Brain pericyte (primary cell): ENCODE results near the gene C20orf204.

ENCODE experiments used
- DNase-seq: peaks from one replicate; pipeline ENCODE4 v3.0.0-alpha.2; 2012; ENCODE audit warnings: low read depth, low spot score

C20orf204 gene

GRCh38 chr20:64071341-64072332, 35.7 kb downstream of the C20orf204 start:
- no peak for DNase-seq

- no peak for DNase-seq
These were observed 36.6 kb downstream of the C20orf204 start for GRCh38 chr20:64072498-64073063.

- DNase-seq: no peak
These were observed 37.6 kb downstream of the C20orf204 start for GRCh38 chr20:64073476-64074183.

GRCh38 chr20:64074184-64074789, 38.3 kb downstream of the C20orf204 start:
- DNase-seq: no peak

- DNase-seq: no peak
These were observed 39.0 kb downstream of the C20orf204 start for GRCh38 chr20:64074963-64075362.

- DNase-seq: no peak
These were observed 39.6 kb downstream of the C20orf204 start for GRCh38 chr20:64075556-64075955.

- no peak for DNase-seq
These were observed 40.3 kb downstream of the C20orf204 start for GRCh38 chr20:64076061-64076997.

GRCh38 chr20:64077094-64077493, 41.1 kb downstream of the C20orf204 start:
- no peak for DNase-seq

GRCh38 chr20:64077541-64077875, 41.5 kb downstream of the C20orf204 start:
- no peak for DNase-seq

GRCh38 chr20:64077876-64078551, 42.0 kb downstream of the C20orf204 start:
- DNase-seq: no peak

- no peak for DNase-seq
These were observed 42.9 kb downstream of the C20orf204 start for GRCh38 chr20:64078934-64079272.

- no peak for DNase-seq
These were observed 43.5 kb downstream of the C20orf204 start, which contains the start of gene RGS19 for GRCh38 chr20:64079273-64080012. Gene RGS19 (minus strand): TSS chr20:64079518. CDS start chr20:64076886, 2,632 bp downstream.

- no peak for DNase-seq
These were observed 44.2 kb downstream of the C20orf204 start, which contains the start of gene OPRL1 for GRCh38 chr20:64080013-64080812. Gene OPRL1 (plus strand): TSS chr20:64080082. CDS start chr20:64092721, 12,639 bp downstream.

- no peak for DNase-seq
These were observed 45.0 kb downstream of the C20orf204 start for GRCh38 chr20:64080813-64081623.

GRCh38 chr20:64081624-64081964, 45.6 kb downstream of the C20orf204 start:
- DNase-seq: no peak

GRCh38 chr20:64082126-64082731, 46.2 kb downstream of the C20orf204 start:
- no peak for DNase-seq

- no peak for DNase-seq
These were observed 46.9 kb downstream of the C20orf204 start for GRCh38 chr20:64082820-64083377.
